DMS114 treated with DMSO at 0.1 percent for 48 hours (cell line): ENCODE data around the gene MMP15.

ENCODE experiments used
- DNase-seq: peaks from one replicate; lab custom pipeline; 2025; ENCODE audit not compliant: unreplicated experiment; lab: John Stamatoyannopoulos, UW

MMP15 gene

DNA sequence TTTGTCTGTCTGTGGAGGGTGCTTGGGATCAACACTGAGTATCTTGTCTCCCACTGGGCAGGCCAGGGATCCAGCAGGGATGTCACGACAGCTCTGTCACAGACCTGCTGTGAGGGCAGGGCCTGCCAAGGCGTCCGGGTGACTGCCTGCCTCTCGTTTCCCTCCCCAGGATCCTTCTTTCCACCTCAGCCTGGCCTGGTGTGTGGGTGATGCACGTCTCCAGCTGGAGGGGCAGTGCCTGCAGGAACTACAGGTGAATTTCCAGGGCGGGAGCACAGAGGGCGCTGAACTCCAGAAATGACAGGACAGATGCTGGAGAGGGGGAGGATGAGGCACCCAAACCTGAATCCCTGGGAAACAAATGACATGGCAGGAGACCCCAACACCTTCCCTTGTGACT lies 6.8 kb upstream of the MMP15 start:
- no peak for DNase-seq

DNA sequence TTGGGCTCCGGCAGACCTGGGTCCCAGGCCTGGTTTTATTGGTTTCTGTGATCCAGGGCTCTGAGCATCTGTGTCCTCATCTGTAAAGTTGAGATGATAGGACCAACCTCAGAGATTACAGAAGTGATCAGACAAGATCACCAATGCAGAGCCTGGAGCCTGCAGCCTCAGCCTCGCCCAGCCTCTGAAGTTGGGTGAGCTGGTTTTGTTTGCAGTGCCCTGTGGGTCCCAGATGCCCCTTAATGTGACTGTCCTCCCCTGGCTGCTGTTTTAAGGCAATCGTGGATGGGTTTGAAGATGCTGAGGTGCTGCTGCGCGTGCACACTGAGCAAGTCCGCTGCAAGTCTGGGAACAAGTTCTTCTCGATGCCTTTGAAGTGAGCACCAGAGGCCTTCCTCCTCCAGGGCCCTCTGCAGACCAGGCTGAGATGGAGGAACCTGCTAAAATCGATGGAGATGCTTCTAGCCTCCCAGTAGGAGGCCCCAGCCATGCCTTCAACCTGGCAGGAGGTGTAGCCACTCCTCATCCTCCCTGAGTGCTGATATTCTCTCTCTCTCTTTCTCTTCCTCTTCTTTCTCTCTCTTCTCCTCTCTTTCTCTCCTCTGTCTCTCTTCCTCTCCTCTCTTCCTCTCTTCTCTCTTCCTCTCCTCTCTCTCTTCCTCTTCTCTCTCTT lies 5.6 kb upstream of the MMP15 start:
- no peak for DNase-seq

DNA sequence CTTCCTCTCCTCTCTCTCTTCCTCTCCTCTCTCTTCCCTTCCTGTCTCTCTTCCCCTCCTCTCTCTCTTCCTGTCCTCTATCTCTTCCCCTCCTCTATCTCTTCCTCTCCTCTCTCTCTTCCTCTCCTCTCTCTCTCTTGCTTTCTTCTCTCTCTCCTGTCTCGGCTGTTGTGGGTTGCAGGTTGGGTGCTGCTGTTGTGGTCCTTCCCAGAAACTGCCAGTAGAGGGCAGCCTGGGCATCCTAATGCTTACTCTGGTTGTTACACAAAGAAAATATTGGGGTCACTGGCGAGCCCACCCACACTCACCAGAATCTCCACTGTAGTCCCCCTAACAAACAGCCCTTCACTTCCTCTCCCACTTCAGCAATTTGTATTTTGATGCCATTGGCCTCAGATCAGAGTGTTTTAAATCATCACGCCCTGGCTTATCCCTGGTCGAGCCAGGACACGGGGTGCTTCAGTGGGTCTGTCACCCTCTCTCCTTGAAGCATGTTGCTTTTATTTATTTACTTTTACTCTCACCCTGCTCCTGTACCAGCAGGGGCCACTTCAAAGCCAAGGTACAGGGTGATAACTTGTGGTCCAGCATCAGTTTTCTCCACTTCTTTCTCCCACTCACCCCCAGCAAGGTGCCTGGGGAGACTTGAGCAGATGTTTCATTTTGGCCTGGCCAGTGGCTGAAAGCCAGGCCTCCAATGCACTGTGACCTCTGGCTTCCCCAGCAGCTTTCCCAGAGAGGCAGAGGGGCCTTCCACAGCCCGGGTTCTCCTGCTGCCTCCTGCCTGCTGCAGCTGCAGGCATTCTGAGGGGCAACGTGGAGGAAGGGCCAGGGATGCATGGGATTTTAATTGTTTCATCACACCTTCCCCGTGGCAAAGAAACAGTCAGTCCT lies 4.7 kb upstream of the MMP15 start:
- DNase-seq = peak; percentile 60

DNA sequence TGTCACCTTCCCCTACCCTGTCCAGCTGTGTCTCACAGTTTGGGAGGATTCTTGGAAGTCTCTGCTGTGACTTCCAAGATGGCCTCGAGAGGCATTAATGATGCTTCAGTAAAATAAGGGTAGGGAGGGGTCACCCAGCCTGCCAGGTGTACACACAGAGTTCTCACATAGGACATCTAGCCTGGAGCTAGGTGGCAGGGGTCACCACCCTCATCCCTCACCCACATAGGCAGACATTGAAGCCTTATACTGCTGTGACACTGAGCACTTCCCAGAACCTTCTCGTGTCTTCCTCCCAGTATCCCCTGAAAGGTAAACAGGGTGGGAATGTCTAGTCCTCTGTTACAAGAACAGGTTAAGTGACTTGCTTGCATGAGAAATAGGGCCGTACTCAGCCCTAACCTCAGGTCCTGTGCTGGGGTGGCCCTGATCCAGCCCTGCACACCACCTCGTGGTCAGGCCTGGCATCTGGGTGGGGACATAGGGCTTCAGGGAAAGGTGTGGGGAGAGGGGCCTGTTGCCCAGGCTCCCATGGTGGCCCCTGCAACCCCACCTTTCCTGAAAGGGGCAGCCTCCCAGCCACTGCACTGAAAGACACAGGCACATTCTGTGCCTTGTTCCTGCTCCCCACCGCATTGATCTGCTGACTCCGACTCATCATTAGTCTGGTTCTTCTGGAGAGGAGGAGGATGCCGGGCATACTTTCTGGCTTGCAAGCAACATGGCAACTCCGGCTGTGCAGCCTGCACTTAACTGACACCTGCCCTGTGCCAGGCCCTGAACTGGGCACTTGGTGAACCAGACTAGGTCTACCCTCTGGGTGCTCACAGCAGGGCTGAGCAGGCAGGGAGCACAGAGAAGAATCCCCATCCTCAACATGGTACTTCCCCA lies 3.6 kb upstream of the MMP15 start:
- DNase-seq = no peak

DNA sequence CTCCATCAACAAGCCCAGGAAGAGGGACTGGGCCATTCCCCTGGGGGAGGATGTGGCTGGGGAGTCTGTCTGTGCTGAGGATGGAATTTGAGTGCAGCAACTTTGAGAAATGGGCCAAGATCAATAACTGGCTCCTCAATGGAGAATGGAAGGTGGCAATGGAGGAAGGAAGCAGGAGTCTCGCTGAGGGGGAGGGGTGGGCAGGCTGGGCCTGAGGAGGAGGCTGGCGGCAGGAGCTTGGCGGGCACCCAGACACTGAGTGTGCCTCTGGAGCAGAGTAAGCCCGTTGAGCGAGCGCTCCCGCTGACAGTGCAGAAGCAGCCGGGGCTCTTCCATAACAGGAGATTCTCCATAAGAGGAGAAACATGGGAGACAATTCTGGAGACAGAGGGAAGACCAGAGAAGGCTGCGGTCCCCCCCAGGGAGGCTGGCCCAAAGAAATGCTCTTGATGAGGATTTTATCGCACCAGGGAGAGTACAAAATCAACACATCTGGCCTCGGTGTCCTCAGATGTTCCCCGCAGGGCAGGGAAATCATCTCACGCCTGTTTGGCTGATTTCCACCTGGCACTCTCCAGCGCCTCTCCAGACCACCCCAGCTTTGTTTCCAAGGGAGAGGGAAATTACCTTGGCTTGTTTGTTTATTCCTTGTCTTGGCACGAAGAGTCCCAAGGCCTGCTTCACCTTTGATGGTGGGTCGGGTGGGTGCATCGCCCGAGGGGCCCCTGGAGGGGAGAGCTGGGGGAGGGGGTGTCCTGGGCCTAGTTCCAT lies 2.8 kb upstream of the MMP15 start:
- DNase-seq = no peak

DNA sequence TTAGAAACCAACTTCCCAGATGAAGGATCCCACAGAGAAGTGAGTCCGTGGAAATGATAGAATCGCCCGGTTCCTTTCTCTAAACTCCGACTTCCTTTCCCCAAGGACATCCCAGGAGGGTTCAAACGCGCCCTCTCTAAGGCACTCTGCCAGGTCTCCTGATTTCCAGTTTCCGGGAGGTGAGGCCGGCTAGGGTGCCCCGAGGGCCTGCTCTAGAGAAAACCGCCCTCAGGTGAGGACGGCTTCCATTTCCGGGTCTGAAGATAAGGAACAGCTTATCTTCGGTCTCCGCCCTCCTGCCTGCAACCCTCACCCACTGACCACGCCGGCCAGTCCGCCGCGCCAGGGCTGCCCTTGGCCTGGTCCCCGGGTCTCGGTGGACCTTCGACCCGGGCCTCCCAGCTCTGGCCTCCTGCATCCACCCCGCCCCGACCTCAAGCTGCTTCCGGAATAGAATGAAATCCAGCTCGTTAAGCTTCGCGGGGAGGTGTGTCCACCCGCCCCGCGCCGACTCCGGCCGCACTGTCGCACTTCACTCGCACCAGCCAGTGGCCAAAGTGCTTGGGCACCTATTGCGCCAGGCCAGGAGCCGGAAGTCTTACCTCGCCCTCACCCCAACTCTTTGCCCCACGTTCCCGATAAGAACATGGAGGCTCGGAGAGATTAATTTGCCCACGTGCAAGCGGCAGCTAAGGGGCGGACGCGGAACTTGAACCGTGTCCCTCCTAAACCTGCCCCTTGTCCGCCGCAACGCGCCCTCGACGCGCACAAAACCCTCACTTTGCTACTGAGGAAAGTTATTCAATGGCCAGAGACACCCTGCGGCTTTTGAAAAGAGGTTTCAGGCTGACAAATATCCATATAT lies 836 bp upstream of the MMP15 start:
- no peak for DNase-seq

DNA sequence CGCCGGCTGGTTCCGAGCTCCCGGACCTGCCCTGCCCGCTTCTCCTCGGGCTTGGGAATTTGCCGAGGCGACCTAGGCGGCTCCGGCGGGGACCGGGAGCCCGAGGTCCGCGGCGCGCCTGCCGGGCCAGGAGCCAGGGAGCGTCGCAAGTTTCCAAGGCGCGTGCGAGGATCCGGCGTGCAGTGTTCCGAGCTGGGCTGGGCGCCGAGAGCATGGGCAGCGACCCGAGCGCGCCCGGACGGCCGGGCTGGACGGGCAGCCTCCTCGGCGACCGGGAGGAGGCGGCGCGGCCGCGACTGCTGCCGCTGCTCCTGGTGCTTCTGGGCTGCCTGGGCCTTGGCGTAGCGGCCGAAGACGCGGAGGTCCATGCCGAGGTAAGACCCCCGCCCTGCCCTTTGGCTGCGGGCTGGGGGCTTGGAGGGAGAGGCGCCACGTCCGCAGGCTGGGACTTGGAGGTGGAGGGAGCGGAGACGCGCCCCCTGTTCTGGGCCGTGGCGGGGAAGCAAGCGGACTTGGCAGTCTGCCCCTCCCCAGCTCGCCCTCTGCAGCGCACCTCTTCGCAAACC lies 668 bp downstream of the MMP15 start:
- DNase-seq = no peak

DNA sequence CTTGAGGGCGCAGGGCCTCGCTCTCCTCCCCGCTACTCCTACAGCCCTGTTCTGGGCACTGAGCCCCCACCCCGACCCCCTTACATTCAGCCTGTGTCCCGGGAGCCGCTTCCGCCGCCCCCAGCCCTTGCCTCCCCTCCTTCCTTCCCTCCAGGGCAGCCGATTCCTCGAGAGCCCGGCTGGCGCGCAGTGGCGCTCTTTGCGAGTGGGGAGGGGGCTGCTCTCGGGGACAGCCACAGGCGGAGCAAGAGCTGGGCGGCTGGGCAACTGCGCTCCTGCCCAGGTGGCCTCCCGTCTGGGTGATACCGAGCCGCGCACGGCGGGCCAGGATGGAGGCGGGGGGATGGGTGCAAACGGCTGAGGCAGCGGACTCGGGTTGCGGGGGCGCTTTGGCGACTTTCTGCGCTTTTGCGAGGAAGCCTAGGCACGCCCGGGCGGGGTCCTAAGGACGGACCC lies 1.2 kb downstream of the MMP15 start:
- no peak for DNase-seq

DNA sequence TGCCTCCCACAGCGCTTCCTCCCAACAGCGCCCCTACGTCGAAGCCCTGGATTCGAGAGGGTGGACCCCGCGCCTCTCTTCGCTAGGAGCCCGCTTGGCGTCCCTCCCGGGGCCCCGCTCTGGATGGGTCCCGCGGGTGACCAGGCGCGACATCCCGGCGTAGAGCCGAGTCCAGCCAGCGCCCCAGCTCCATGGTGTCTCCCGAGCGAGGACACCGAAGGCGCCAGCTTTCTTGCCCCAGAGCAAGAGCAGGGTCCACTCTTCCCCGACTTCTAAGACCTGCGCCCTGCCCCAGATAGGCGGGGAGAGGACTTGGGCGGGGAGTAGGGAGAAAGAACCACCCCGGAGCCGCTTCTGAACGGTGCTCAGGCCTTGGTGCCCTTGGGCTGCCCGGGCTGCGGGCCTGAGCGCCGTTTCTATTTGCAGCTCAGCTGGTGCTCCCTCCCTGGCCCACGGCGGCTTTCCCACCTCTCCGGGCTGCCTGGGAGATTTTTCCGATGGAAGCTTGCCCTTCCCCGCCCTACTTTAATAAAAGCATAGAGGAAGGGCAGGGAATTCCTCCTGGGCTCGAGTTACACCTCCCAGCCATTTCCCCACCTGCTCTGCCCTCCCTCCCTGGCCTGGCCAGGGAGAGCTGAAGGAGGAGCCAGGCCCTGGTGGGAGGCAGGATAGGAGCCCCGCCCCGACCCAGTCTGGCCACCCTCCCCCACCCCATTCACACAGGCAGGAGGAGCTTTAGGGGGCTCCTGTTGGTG lies 1.8 kb downstream of the MMP15 start:
- DNase-seq = no peak

DNA sequence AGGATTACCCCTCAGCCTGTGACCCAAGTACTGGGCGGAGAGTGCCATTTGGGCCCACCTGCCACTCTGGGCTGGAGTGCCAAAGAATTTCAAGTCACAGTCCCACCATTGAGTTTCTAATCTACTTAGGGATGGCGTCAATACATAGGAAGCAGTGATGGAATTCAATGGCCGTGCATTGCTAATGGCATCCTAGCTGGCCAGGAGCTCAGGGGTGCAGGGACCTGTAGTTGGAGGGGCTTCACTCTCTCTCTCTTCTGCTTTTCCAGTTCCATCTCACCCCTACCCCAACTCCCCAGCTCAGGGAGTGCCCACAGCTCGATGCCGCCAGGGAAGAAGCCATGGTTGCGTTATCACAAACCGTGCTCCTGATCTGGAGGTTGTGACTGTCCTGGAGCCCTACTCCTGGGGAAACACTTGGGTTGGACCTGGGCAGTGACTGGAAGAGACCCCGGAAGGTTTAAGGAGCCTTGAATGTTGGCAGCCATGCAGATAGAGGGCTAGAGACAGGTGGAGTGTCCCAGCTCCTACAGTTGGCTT lies 2.4 kb downstream of the MMP15 start:
- DNase-seq = no peak

DNA sequence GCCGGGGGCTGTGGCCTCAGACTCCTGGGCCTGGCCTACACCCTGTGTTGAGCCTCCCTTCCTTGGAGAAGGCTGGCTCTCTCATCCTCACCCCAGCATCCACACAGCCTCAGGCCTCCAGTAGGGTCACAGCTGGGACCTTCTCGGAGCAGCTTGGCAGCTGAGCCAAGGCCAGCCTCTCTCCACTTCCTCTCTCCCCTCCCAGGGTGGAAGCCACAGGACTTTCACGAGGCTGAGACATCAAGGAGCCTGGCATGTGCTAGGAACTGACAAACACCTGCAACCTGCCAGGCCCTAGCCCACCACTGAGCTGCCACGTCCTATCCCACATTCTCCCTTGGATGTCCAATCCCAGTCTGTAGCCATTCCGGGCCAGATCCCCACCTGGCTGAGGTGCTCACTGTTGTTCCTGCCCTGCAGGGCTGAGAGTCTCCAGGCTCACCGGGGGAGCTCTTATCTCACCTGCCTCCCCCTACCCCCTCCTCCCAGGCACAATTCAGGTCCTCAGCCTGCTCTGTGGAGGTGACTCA lies 3.1 kb downstream of the MMP15 start:
- DNase-seq = no peak

DNA sequence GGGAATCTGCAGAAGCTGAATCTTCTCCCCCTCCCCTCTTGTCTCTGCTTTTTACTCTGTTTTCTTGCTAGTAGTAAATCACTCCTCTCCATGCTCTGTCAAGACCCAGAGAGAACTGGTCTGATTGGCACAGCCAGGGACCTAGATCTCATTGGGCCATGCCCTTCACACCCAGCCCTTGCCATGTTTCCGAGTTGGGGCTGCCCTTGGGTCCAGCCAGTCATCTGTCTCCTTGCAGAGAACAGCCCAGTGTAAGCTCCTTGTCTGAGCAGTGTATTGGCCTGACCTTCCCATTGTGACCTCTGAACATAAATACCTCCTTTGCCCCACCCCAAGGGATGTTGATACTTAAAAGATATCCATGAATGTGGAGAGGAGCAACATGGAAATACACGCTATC lies 3.9 kb downstream of the MMP15 start:
- DNase-seq = no peak

DNA sequence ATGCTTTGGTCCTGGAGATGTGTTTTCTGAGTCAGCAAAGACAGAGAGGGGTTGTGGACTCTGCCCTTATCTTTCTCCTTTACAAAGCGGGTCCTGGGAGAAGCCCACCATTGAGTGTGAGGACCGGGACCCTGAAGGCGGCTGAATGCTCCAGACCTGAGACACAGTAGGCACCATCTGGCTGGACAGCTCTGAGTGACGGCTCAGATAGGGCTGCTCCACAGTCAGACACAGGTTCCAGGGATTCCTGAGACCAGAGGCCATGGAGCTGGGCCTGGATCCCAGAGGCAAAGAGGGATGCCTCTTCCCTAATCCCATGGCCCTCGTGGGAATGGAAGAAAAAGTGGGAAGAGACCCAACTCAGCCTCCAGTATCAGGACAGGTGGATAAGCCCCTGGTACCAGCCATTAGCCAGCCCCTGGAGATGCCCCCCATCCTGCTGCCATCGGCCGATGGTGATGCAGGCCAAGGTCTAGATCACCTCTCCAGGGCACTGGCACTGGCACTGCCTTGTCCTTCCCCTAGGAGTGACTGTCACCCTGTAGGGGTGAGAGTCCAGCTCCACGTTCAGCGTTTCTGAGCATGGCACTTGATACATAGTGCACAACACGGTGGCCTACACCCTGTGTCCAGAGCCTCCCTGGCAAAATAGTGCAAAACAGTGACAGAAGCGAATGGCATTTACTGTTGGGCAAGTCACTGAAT lies 4.7 kb downstream of the MMP15 start:
- DNase-seq = no peak

DNA sequence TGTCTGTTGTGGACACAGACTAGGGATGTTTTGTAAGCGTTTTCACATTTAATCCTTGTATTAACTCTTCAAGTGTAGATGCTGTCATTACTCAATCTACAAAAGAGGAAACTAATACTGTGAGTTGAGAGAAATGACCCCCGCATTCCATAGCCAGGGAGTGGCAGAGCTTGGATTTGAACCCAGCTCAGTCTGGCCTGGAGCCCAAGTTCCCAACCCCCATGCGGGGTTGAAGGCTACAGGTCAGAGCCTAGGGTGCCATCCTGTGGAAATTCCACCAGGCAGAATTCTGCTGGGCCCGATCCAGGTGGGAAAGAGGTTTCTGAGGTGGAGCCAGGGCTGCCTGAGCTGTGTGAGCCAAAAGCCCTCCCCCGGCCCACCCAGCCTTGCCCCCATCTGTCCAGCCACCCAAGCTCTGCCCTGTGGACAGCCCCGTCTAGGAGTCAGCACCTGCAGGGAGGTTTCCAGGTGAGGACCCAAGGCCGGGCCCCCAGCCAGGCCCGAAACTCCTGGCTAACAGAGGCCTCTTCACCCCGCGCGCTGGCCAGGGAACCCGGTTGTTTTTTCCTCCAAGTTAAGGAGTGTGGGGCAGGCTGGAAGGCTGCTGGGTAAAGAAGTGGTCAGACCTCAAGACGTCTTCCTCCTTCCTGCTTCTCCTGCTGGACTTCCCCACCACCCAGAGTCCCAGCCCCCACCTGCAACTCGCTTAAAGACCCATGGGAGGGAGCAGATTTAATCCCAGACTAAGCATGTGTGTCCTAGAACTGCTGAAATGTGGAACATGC lies 5.7 kb downstream of the MMP15 start:
- no peak for DNase-seq

DNA sequence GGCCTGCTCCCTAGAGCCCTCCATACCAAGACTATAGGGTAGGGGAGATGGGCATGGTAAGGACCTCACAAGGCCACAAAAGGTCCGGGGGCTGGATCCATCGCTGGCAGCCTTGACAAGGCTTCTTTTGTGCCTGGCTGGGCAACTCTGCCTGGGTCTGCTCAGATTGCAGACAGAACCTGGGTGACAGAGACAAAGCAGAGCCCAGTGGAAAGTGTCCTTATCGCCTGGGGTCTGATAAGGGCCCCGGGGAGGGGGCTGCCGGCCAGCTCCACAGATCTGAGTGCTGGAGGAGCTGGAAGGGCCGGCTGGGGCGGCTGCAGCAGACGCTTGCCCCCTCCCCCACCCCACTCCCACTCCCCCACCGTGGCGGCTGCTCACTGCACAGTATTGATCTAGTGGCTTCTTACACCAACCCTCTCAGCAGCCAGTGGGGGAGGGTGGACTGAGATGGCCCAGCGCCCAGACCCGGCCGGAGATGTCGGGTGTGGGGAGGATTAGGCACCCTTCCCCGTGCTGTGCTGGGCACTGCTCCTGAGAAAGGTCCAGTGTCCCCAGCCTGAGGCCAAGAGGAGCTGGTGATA lies 7.2 kb downstream of the MMP15 start:
- no peak for DNase-seq

DNA sequence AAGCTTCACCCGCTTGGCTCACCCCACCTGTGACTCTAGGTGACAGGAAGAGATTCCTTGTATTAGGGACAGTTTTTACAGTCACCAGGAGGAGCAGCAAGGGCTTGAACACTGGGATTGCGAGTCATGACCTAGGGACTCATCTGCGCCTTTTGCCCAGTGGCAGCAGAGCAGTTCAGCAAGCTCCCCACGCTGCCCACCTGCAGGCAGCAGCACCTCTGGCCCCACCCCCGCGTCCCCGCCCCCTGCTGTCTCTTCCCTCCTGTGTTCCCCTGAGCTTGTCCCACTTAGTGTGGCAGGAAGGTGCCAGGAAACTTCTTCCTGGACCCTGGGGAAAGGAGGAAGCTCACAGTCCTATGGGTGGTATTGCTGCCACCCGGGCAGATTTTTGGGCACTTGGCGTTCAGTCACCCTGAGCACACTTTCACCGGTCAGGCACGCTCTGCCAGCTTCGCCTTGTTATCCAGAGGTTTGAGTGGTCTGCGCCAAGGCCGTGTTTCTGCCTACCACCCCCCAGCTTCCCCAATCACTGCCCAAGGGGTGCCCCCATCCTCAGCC lies 8.7 kb downstream of the MMP15 start:
- no peak for DNase-seq
